HTR-8/SVneo (cell line): ENCODE data around the gene MRFAP1.

ENCODE experiments used
- DNase-seq: peaks from one replicate; pipeline ENCODE4 v3.0.0; 2011; ENCODE audit warnings: low spot score, mixed read lengths; ENCODE audit not compliant: insufficient read length
- FAIRE-seq: peaks from 2 replicates; lab custom pipeline; 2011; peaks lifted over from hg19 to GRCh38; lab: Jason Lieb, UNC

The MRFAP1 gene

GRCh38 chr4:6687947-6688878, 47.7 kb downstream of the MRFAP1 start:
- DNase-seq (no peak), FAIRE-seq (peak; percentile 28)

DNA sequence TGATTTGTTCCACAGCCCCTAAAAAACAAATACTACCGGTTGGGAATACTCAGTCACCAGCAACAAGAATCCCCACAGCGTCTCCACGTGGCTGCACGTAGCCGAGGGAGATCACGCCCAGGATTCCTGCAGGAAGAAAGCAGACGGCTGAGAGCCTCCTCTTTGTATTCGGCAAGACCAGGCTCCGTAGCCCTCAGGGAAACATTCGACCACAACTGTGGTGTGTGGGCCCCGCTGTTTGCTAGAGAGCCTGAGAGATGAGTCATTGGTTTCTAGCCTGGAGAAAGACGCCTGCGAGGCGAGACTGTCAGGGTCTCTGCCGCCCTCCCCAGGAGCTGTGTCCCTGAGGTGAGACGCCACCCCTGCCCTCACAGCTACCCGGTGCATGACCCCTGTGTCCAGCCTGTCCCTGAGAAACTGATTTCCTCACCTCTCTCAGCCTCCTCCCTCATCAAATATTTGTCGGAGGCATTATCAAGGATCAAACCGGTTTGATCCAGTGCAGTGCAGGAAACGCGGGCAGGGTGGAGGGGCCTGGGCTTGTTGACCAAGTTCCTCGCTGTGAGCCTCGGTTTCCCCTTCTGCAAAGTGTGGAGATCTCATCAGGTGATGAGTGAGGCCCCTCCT, 48.5 kb downstream of the MRFAP1 start:
- peak; percentile 93 for DNase-seq
- FAIRE-seq, result peak; percentile 70

DNA sequence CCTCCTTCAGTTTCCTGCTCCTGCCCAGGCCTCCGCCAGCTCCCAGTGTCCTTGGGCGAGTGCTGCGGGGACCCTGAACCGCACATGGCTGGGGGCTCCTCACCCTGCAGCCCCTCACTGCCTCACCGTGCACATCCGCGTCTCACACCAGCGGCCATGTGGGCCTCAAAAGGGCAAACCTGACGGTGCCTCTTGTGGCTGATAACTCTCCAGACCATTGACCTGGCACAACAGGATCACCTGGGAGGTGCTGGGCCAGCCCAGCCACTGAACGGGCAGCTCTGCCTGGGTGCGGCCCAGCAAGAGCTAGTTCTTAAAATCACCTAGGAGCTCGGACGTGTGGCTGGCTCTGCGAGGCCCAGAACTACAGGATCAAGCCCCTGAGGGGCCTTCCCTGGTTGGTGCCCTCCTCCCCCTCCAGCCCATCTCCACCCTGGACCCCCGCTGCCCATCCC, 49.0 kb downstream of the MRFAP1 start:
- DNase-seq (no peak), FAIRE-seq (no peak)
